HEK293 (cell line): ENCODE results near the gene APOE.
A peak's percentile ranks its signal among the peaks of the same experiment; 100 is the strongest.

Source experiments
- CTCF ChIA-PET: fragments of 350-600 bp; formaldehyde crosslinking; extraction: SDS; loops from one replicate; lab custom pipeline; 2021; ENCODE audit warnings: antibody characterized with exemption; lab: Yijun Ruan, JAX
- POLR2A ChIA-PET: fragments of 300-600 bp; formaldehyde crosslinking; extraction: SDS; loops from one replicate; lab custom pipeline; 2020; ENCODE audit warnings: antibody characterized with exemption, inconsistent platforms; lab: Yijun Ruan, JAX
- H3K27ac ChIP-seq: fragments of 200-500 bp; sonication (Bioruptor generic); 2 replicates; pipeline ENCODE4 v1.5.1; 2014; ENCODE audit warnings: low read depth, low read length, control low read depth, inconsistent platforms; ENCODE audit errors: extremely low read depth
- H3K36me3 ChIP-seq, 2 experiments: fragments of 200-500 bp in 1 of 2; sonication (Bioruptor generic) in 1 of 2; 1 replicate in 1 of 2; 2 replicates in 1 of 2; pipeline ENCODE4 v1.5.1; 2014 to 2017; ENCODE audit warnings: inconsistent platforms in 2 of 2, low read length in 2 of 2; ENCODE audit not compliant: control insufficient read depth in 2 of 2, insufficient read depth in 1 of 2
- H3K4me1 ChIP-seq: fragments of 200-500 bp; sonication (Bioruptor generic); 2 replicates; pipeline ENCODE4 v1.5.1; 2014; ENCODE audit warnings: mild to moderate bottlenecking, low read length, inconsistent platforms; ENCODE audit not compliant: control insufficient read depth, insufficient read depth
- H3K4me3 ChIP-seq: 2 replicates; pipeline ENCODE4 v1.5.1; 2011; ENCODE audit warnings: low read depth, mild to moderate bottlenecking, control low read depth, low read length, moderate library complexity
- H3K9me3 ChIP-seq: fragments of 200-500 bp; sonication (Bioruptor generic); 2 replicates; pipeline ENCODE4 v1.5.1; 2014; ENCODE audit warnings: low read depth, low read length, inconsistent platforms; ENCODE audit not compliant: control insufficient read depth, insufficient read depth
- BCL11B ChIP-seq: fragments of 450-650 bp; formaldehyde crosslinking; IDR thresholded peaks from 2 replicates; pipeline ENCODE4 v1.5.1; 2016; ENCODE audit warnings: low read depth, missing biosample characterization, missing genetic modification characterization
- HOXD13 ChIP-seq: sonication (generic); formaldehyde crosslinking; IDR thresholded peaks from 2 replicates; pipeline ENCODE4 v1.8.0; 2022; ENCODE audit warnings: missing genetic modification reagents, borderline replicate concordance
- OVOL3 ChIP-seq: fragments of 450-650 bp; formaldehyde crosslinking; IDR thresholded peaks from 2 replicates; pipeline ENCODE4 v1.5.1; 2016; ENCODE audit warnings: missing biosample characterization, missing genetic modification characterization
- SALL2 ChIP-seq: fragments of 450-650 bp; formaldehyde crosslinking; IDR thresholded peaks from 2 replicates; pipeline ENCODE4 v1.5.0; 2017; ENCODE audit warnings: missing biosample characterization, mild to moderate bottlenecking, missing genetic modification characterization, borderline replicate concordance
- TCF7L2 ChIP-seq: IDR thresholded peaks from 2 replicates; pipeline ENCODE4 v1.6.1; 2011; ENCODE audit warnings: low read depth, mild to moderate bottlenecking, inconsistent platforms, low read length, moderate library complexity, borderline replicate concordance
- ZBTB17 ChIP-seq: fragments of 450-650 bp; formaldehyde crosslinking; IDR thresholded peaks from 2 replicates; pipeline ENCODE4 v1.5.1; 2016; ENCODE audit warnings: missing biosample characterization, missing genetic modification characterization
- ZFP37 ChIP-seq: fragments of 450-650 bp; formaldehyde crosslinking; IDR thresholded peaks from 2 replicates; pipeline ENCODE4 v1.5.1; 2016; ENCODE audit warnings: missing biosample characterization, missing genetic modification characterization
- ZNF214 ChIP-seq: fragments of 450-650 bp; formaldehyde crosslinking; IDR thresholded peaks from 2 replicates; pipeline ENCODE4 v1.5.1; 2017; ENCODE audit warnings: missing biosample characterization, mild to moderate bottlenecking, missing genetic modification characterization, borderline replicate concordance
- ZNF23 ChIP-seq: fragments of 450-650 bp; formaldehyde crosslinking; IDR thresholded peaks from 2 replicates; pipeline ENCODE4 v1.5.1; 2016; ENCODE audit warnings: missing biosample characterization, missing genetic modification characterization, borderline replicate concordance
- ZNF280C ChIP-seq: fragments of 450-650 bp; formaldehyde crosslinking; IDR thresholded peaks from 2 replicates; pipeline ENCODE4 v1.5.1; 2016; ENCODE audit warnings: missing biosample characterization, missing genetic modification characterization
- ZNF292 ChIP-seq: fragments of 450-650 bp; formaldehyde crosslinking; IDR thresholded peaks from 2 replicates; pipeline ENCODE4 v1.5.1; 2016; ENCODE audit warnings: low read depth, missing biosample characterization, missing genetic modification characterization, borderline replicate concordance
- ZNF335 ChIP-seq: fragments of 450-650 bp; formaldehyde crosslinking; conservative IDR thresholded peaks from 2 replicates; pipeline ENCODE4 v1.5.1; 2016; ENCODE audit warnings: missing biosample characterization, missing genetic modification characterization
- ZNF426 ChIP-seq: fragments of 450-650 bp; formaldehyde crosslinking; IDR thresholded peaks from 2 replicates; pipeline ENCODE4 v1.5.1; 2017; ENCODE audit warnings: missing biosample characterization, missing genetic modification characterization, mild to moderate bottlenecking, inconsistent platforms, moderate library complexity
- ZNF621 ChIP-seq: fragments of 450-650 bp; formaldehyde crosslinking; IDR thresholded peaks from 2 replicates; pipeline ENCODE4 v1.5.1; 2017; ENCODE audit warnings: missing biosample characterization, missing genetic modification characterization
- ZNF768 ChIP-seq: fragments of 450-650 bp; formaldehyde crosslinking; IDR thresholded peaks from 2 replicates; pipeline ENCODE4 v1.5.1; 2018; ENCODE audit warnings: missing biosample characterization, mild to moderate bottlenecking, missing genetic modification characterization
- TF ChIP-seq, protein P1 (sequence below): fragments of 450-650 bp; formaldehyde crosslinking; IDR thresholded peaks from 2 replicates; pipeline ENCODE4 v1.5.1; 2016; ENCODE audit warnings: missing biosample characterization, missing genetic modification characterization
- TF ChIP-seq, protein P2 (sequence below): fragments of 450-650 bp; formaldehyde crosslinking; IDR thresholded peaks from 2 replicates; pipeline ENCODE4 v1.5.1; 2016; ENCODE audit warnings: missing biosample characterization, missing genetic modification characterization
- TF ChIP-seq, protein P3 (sequence below): sonication (generic); formaldehyde crosslinking; IDR thresholded peaks from 2 replicates; pipeline ENCODE4 v1.8.1; 2022; ENCODE audit warnings: mild to moderate bottlenecking, moderate library complexity, missing genetic modification reagents

The APOE gene

DNA sequence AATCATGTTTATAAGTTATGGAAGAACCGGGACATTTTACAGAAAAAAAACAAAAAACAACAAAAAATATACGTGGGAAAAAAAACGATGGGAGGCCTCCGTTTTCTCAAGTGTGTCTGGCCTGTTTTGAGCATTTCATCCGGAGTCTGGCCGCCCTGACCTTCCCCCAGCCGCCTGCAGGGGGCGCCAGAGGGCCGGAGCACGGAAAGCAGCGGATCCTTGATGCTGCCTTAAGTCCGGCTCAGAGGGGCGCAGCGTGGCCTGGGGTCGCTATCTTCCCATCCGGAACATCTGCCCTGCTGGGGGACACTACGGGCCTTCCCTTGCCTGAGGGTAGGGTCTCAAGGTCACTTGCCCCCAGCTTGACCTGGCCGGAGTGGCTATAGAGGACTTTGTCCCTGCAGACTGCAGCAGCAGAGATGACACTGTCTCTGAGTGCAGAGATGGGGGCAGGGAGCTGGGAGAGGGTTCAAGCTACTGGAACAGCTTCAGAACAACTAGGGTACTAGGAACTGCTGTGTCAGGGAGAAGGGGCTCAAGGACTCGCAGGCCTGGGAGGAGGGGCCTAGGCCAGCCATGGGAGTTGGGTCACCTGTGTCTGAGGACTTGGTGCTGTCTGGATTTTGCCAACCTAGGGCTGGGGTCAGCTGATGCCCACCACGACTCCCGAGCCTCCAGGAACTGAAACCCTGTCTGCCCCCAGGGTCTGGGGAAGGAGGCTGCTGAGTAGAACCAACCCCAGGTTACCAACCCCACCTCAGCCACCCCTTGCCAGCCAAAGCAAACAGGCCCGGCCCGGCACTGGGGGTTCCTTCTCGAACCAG lies 1.8 kb upstream of the APOE start (continued):
- TF ChIP-seq ZNF280C (no peak), ZNF214 (tag by site-specific recombination) (no peak), ZNF335 (tag by site-specific recombination) (no peak), ZNF292 (no peak), ZNF426 (tag by site-specific recombination) (no peak), HOXD13 (CRISPR knock-in tag) (no peak), ZNF621 (tag by site-specific recombination) (no peak), ZNF23 (tag by site-specific recombination) (no peak), ZBTB17 (tag by site-specific recombination) (peak; percentile 55), SALL2 (tag by site-specific recombination) (no peak), OVOL3 (no peak), ZFP37 (no peak), BCL11B (tag by site-specific recombination) (peak; percentile 98)
- TF ChIP-seq, protein P1, sequence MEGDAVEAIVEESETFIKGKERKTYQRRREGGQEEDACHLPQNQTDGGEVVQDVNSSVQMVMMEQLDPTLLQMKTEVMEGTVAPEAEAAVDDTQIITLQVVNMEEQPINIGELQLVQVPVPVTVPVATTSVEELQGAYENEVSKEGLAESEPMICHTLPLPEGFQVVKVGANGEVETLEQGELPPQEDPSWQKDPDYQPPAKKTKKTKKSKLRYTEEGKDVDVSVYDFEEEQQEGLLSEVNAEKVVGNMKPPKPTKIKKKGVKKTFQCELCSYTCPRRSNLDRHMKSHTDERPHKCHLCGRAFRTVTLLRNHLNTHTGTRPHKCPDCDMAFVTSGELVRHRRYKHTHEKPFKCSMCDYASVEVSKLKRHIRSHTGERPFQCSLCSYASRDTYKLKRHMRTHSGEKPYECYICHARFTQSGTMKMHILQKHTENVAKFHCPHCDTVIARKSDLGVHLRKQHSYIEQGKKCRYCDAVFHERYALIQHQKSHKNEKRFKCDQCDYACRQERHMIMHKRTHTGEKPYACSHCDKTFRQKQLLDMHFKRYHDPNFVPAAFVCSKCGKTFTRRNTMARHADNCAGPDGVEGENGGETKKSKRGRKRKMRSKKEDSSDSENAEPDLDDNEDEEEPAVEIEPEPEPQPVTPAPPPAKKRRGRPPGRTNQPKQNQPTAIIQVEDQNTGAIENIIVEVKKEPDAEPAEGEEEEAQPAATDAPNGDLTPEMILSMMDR (tag by site-specific recombination) = peak; percentile 88
- TF ChIP-seq, protein P2, sequence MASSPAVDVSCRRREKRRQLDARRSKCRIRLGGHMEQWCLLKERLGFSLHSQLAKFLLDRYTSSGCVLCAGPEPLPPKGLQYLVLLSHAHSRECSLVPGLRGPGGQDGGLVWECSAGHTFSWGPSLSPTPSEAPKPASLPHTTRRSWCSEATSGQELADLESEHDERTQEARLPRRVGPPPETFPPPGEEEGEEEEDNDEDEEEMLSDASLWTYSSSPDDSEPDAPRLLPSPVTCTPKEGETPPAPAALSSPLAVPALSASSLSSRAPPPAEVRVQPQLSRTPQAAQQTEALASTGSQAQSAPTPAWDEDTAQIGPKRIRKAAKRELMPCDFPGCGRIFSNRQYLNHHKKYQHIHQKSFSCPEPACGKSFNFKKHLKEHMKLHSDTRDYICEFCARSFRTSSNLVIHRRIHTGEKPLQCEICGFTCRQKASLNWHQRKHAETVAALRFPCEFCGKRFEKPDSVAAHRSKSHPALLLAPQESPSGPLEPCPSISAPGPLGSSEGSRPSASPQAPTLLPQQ (tag by site-specific recombination) = no peak
- TF ChIP-seq, protein P3, sequence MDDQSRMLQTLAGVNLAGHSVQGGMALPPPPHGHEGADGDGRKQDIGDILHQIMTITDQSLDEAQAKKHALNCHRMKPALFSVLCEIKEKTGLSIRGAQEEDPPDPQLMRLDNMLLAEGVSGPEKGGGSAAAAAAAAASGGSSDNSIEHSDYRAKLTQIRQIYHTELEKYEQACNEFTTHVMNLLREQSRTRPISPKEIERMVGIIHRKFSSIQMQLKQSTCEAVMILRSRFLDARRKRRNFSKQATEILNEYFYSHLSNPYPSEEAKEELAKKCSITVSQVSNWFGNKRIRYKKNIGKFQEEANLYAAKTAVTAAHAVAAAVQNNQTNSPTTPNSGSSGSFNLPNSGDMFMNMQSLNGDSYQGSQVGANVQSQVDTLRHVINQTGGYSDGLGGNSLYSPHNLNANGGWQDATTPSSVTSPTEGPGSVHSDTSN (CRISPR knock-in tag) = no peak

GRCh38 chr19:44904426-44904994 lies 1.1 kb upstream of the APOE start:
- H3K9me3 ChIP-seq = no peaks in the 10 kb centered on the region
- H3K4me1 ChIP-seq = peaks cover 6% of the 10 kb centered on the region; the same call in 1 of the 2 replicates
- no peak overlapping the region for H3K27ac ChIP-seq
- ChIA-PET POLR2A (interaction anchor here (0.5 to 1.2 kb wide), 2 partner anchors 14 to 384 kb away, joined by 4 to 5 read pairs; partner anchors contain the start of gene TOMM40), CTCF (interaction anchor here (0.5 to 5.0 kb wide), 31 partner anchors 9 to 621 kb away, joined by 3 to 101 read pairs (median 4); partner anchors contain the start of genes APOC1, APOC2, CLPTM1 and TOMM40)
- peaks cover 15 to 30% of the 10 kb centered on the region in 2 experiments; a peak in 2 of 3 replicates for H3K36me3 ChIP-seq
- TF ChIP-seq ZNF768 (tag by site-specific recombination) (peak; percentile 89), TCF7L2 (no peak)
- TF ChIP-seq, protein P1 (tag by site-specific recombination) = peak; percentile 32
- no peak overlapping the region for H3K4me3 ChIP-seq
